ENCODE data around the gene TXNRD3.

TXNRD3 gene

GRCh38 chr3:126612479-126613205, 42.3 kb downstream of the TXNRD3 start:
- Histone ChIP-seq H3K27ac (ENCODE audit: insufficient read depth in 1 of 2, low read depth in 1 of 2, low read length in 2 of 2, poor library complexity in 1 of 2, severe bottlenecking in 2 of 2) (no peak overlapping the region), H3K4me1 (ENCODE audit: control extremely low read depth in 1 of 4, control insufficient read depth in 4 of 4, insufficient read depth in 4 of 4, low read length in 3 of 4) (peaks cover 0 to 18% (median 15%) of the 10 kb centered on the region in 4 experiments), H3K4me3 (ENCODE audit: control insufficient read depth in 1 of 7, extremely low read depth in 1 of 7, insufficient read depth in 4 of 7, low read depth in 2 of 7, low read length in 6 of 7) (no peak overlapping the region), H3K36me3 (ENCODE audit: control insufficient read depth in 4 of 4, insufficient read depth in 4 of 4, low read length in 3 of 4) (peaks cover 13 to 46% (median 30%) of the 10 kb centered on the region in 4 experiments), H3K27me3 (replicated peaks in 2 of 5; ENCODE audit: control insufficient read depth in 4 of 5, insufficient read depth in 5 of 5, low read length in 4 of 5) (no peaks in the 10 kb centered on the region), H3K9me3 (ENCODE audit: control extremely low read depth in 1 of 5, control insufficient read depth in 4 of 5, insufficient read depth in 2 of 5, low read depth in 1 of 5, low read length in 4 of 5) (no peaks in the 10 kb centered on the region)
- CTCF ChIA-PET = interaction anchor here (0.6 to 5.9 kb wide), 6 partner anchors 9 to 378 kb away, joined by 3 to 36 read pairs (median 5); partner anchors contain the start of gene CHST13
- peak in 2 of 3 donors; percentile 15 to 42 for DNase-seq
- WGBS (ENCODE audit: insufficient coverage) = no CpG with 5 or more reads among the region's 4 CpGs
- POLR2A ChIA-PET = interaction anchor here (1.6 kb wide), 1 partner anchor 9 kb away, joined by 7 read pairs; no protein-coding TSS in a partner anchor

- H3K27me3 ChIP-seq (replicated peaks in 2 of 5; ENCODE audit: control insufficient read depth in 4 of 5, insufficient read depth in 5 of 5, low read length in 4 of 5) = no peaks in the 10 kb centered on the region
- WGBS (ENCODE audit: insufficient coverage) = 100% methylated on average over 1 of the region's 2 CpGs
- POLR2A ChIA-PET = no interaction called here
- no peak overlapping the region for H3K27ac ChIP-seq (ENCODE audit: insufficient read depth in 1 of 2, low read depth in 1 of 2, low read length in 2 of 2, poor library complexity in 1 of 2, severe bottlenecking in 2 of 2)
- no peak overlapping the region for H3K4me3 ChIP-seq (ENCODE audit: control insufficient read depth in 1 of 7, extremely low read depth in 1 of 7, insufficient read depth in 4 of 7, low read depth in 2 of 7, low read length in 6 of 7)
- no peak for DNase-seq
- CTCF ChIA-PET = interaction anchor here (0.7 to 5.9 kb wide), 5 partner anchors 8 to 86 kb away, joined by 3 to 36 read pairs (median 3); partner anchors contain the start of gene CHST13
- H3K9me3 ChIP-seq (ENCODE audit: control extremely low read depth in 1 of 5, control insufficient read depth in 4 of 5, insufficient read depth in 2 of 5, low read depth in 1 of 5, low read length in 4 of 5) = no peaks in the 10 kb centered on the region
- peaks cover 3 to 27% (median 22%) of the 10 kb centered on the region in 4 experiments for H3K4me1 ChIP-seq (ENCODE audit: control extremely low read depth in 1 of 4, control insufficient read depth in 4 of 4, insufficient read depth in 4 of 4, low read length in 3 of 4)
- H3K36me3 ChIP-seq (ENCODE audit: control insufficient read depth in 4 of 4, insufficient read depth in 4 of 4, low read length in 3 of 4) = peaks cover 17 to 44% (median 28%) of the 10 kb centered on the region in 4 experiments
Observed at GRCh38 chr3:126609909-126610308, 45.0 kb downstream of the TXNRD3 start.

- peaks cover 0 to 3% (median 0%) of the 10 kb centered on the region in 5 experiments for H3K9me3 ChIP-seq (ENCODE audit: control extremely low read depth in 1 of 5, control insufficient read depth in 4 of 5, insufficient read depth in 2 of 5, low read depth in 1 of 5, low read length in 4 of 5)
- WGBS (ENCODE audit: insufficient coverage) = 75% methylated on average over 8 of the region's 11 CpGs
- H3K36me3 ChIP-seq (ENCODE audit: control insufficient read depth in 4 of 4, insufficient read depth in 4 of 4, low read length in 3 of 4) = peaks cover 22 to 60% (median 38%) of the 10 kb centered on the region in 4 experiments
- DNase-seq = peak; percentile 59 to 85 (median 81)
- ChIA-PET CTCF (interaction anchor here (0.8 to 1.8 kb wide), 3 partner anchors 9 to 85 kb away, joined by 3 to 8 read pairs (median 5); no protein-coding TSS in a partner anchor), POLR2A (no interaction called here)
- H3K27me3 ChIP-seq (replicated peaks in 2 of 5; ENCODE audit: control insufficient read depth in 4 of 5, insufficient read depth in 5 of 5, low read length in 4 of 5) = no peaks in the 10 kb centered on the region
- peak overlapping the region in 1 of 2 experiments; percentile 6 for H3K27ac ChIP-seq (ENCODE audit: insufficient read depth in 1 of 2, low read depth in 1 of 2, low read length in 2 of 2, poor library complexity in 1 of 2, severe bottlenecking in 2 of 2)
- peaks cover 3 to 14% (median 10%) of the 10 kb centered on the region in 4 experiments for H3K4me1 ChIP-seq (ENCODE audit: control extremely low read depth in 1 of 4, control insufficient read depth in 4 of 4, insufficient read depth in 4 of 4, low read length in 3 of 4)
- H3K4me3 ChIP-seq (ENCODE audit: control insufficient read depth in 1 of 7, extremely low read depth in 1 of 7, insufficient read depth in 4 of 7, low read depth in 2 of 7, low read length in 6 of 7) = no peak overlapping the region
Observed at GRCh38 chr3:126607214-126607908, 47.6 kb downstream of the TXNRD3 start.

GRCh38 chr3:126606001-126606400, 48.9 kb downstream of the TXNRD3 start:
- Histone ChIP-seq H3K36me3 (ENCODE audit: control insufficient read depth in 4 of 4, insufficient read depth in 4 of 4, low read length in 3 of 4) (peaks cover 22 to 60% (median 36%) of the 10 kb centered on the region in 4 experiments), H3K27ac (ENCODE audit: insufficient read depth in 1 of 2, low read depth in 1 of 2, low read length in 2 of 2, poor library complexity in 1 of 2, severe bottlenecking in 2 of 2) (no peak overlapping the region), H3K9me3 (ENCODE audit: control extremely low read depth in 1 of 5, control insufficient read depth in 4 of 5, insufficient read depth in 2 of 5, low read depth in 1 of 5, low read length in 4 of 5) (peaks cover 0 to 3% (median 0%) of the 10 kb centered on the region in 5 experiments), H3K4me1 (ENCODE audit: control extremely low read depth in 1 of 4, control insufficient read depth in 4 of 4, insufficient read depth in 4 of 4, low read length in 3 of 4) (peaks cover 3 to 12% (median 9%) of the 10 kb centered on the region in 4 experiments), H3K4me3 (ENCODE audit: control insufficient read depth in 1 of 7, extremely low read depth in 1 of 7, insufficient read depth in 4 of 7, low read depth in 2 of 7, low read length in 6 of 7) (no peak overlapping the region), H3K27me3 (replicated peaks in 2 of 5; ENCODE audit: control insufficient read depth in 4 of 5, insufficient read depth in 5 of 5, low read length in 4 of 5) (no peaks in the 10 kb centered on the region)
- ChIA-PET POLR2A (interaction anchor here (0.7 kb wide), 1 partner anchor 1341 kb away, joined by 3 read pairs; no protein-coding TSS in a partner anchor), CTCF (interaction anchor here (0.6 to 1.8 kb wide), 2 partner anchors 83 to 116 kb away, joined by 3 to 8 read pairs; no protein-coding TSS in a partner anchor)
- DNase-seq = no peak
- WGBS (ENCODE audit: insufficient coverage) = 100% methylated on average over 2 of the region's 3 CpGs

DNA sequence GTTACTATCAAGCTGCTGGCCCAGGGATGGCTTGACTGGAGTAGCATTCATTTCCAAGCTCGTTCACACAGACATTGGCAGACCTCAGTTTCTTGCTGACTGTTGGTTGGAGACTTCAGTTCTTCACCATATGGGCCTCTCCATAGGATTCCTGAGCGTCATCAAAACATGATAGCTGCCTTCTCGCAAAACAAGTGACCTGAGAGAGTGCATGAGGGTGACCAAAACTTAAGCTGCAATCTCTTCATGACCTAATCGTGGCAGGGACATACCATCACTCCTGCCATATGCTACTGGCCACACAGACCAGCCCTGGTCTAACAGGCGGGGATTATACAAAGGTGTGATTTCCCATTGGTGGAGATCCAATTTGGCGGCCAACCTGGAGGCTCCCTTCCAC, 50.2 kb downstream of the TXNRD3 start:
- Histone ChIP-seq H3K4me3 (ENCODE audit: control insufficient read depth in 1 of 7, extremely low read depth in 1 of 7, insufficient read depth in 4 of 7, low read depth in 2 of 7, low read length in 6 of 7) (no peak overlapping the region), H3K27ac (ENCODE audit: insufficient read depth in 1 of 2, low read depth in 1 of 2, low read length in 2 of 2, poor library complexity in 1 of 2, severe bottlenecking in 2 of 2) (no peak overlapping the region), H3K27me3 (replicated peaks in 2 of 5; ENCODE audit: control insufficient read depth in 4 of 5, insufficient read depth in 5 of 5, low read length in 4 of 5) (no peaks in the 10 kb centered on the region), H3K9me3 (ENCODE audit: control extremely low read depth in 1 of 5, control insufficient read depth in 4 of 5, insufficient read depth in 2 of 5, low read depth in 1 of 5, low read length in 4 of 5) (peaks cover 0 to 3% (median 0%) of the 10 kb centered on the region in 5 experiments), H3K36me3 (ENCODE audit: control insufficient read depth in 4 of 4, insufficient read depth in 4 of 4, low read length in 3 of 4) (peaks cover 12 to 48% (median 28%) of the 10 kb centered on the region in 4 experiments), H3K4me1 (ENCODE audit: control extremely low read depth in 1 of 4, control insufficient read depth in 4 of 4, insufficient read depth in 4 of 4, low read length in 3 of 4) (peaks cover 3 to 12% (median 9%) of the 10 kb centered on the region in 4 experiments)
- WGBS (ENCODE audit: insufficient coverage) = 99% methylated on average over 5 of the region's 6 CpGs
- CTCF ChIA-PET = interaction anchor here (0.9 kb wide), 1 partner anchor 29 kb away, joined by 3 read pairs; no protein-coding TSS in a partner anchor
- no peak for DNase-seq
- POLR2A ChIA-PET = no interaction called here

- Histone ChIP-seq H3K27ac (ENCODE audit: insufficient read depth in 1 of 2, low read depth in 1 of 2, low read length in 2 of 2, poor library complexity in 1 of 2, severe bottlenecking in 2 of 2) (no peak overlapping the region), H3K27me3 (replicated peaks in 2 of 5; ENCODE audit: control insufficient read depth in 4 of 5, insufficient read depth in 5 of 5, low read length in 4 of 5) (no peaks in the 10 kb centered on the region), H3K9me3 (ENCODE audit: control extremely low read depth in 1 of 5, control insufficient read depth in 4 of 5, insufficient read depth in 2 of 5, low read depth in 1 of 5, low read length in 4 of 5) (peaks cover 0 to 12% (median 2%) of the 10 kb centered on the region in 5 experiments), H3K4me1 (ENCODE audit: control extremely low read depth in 1 of 4, control insufficient read depth in 4 of 4, insufficient read depth in 4 of 4, low read length in 3 of 4) (no peaks in the 10 kb centered on the region), H3K4me3 (ENCODE audit: control insufficient read depth in 1 of 7, extremely low read depth in 1 of 7, insufficient read depth in 4 of 7, low read depth in 2 of 7, low read length in 6 of 7) (no peak overlapping the region), H3K36me3 (ENCODE audit: control insufficient read depth in 4 of 4, insufficient read depth in 4 of 4, low read length in 3 of 4) (peaks cover 5 to 10% (median 7%) of the 10 kb centered on the region in 4 experiments)
- no peak for DNase-seq
- 0% methylated on average over 1 of the region's 1 CpG for WGBS (ENCODE audit: insufficient coverage)
- ChIA-PET CTCF (interaction anchor here (1.2 kb wide), 1 partner anchor 28 kb away, joined by 3 read pairs; no protein-coding TSS in a partner anchor), POLR2A (no interaction called here)
Observed at GRCh38 chr3:126599101-126599500, 55.8 kb downstream of the TXNRD3 start.

Data from common myeloid progenitor, CD34-positive (primary cell).